ENCODE measurements around the gene PPIP5K2.
"Not testable (repeated sequence)": the region's sequence is repeated elsewhere in the genome, so short reads cannot be mapped to it uniquely, and the experiment has no call there.

PPIP5K2 gene

GRCh38 chr5:103122242-103122641 is 2.1 kb downstream of the PPIP5K2 start:
- DNase-seq (ENCODE audit: low read depth, low spot score), result no peak

GRCh38 chr5:103126557-103126956 is 6.5 kb downstream of the PPIP5K2 start:
- no peak for DNase-seq (ENCODE audit: low read depth, low spot score)

GRCh38 chr5:103127292-103127817 is 7.3 kb downstream of the PPIP5K2 start:
- no peak for DNase-seq (ENCODE audit: low read depth, low spot score)

- DNase-seq (ENCODE audit: low read depth, low spot score), result no peak
Observed at GRCh38 chr5:103128202-103128601, 8.1 kb downstream of the PPIP5K2 start.

- no peak for DNase-seq (ENCODE audit: low read depth, low spot score)
Observed at GRCh38 chr5:103132684-103133083, 12.6 kb downstream of the PPIP5K2 start.

GRCh38 chr5:103133231-103133630 is 13.1 kb downstream of the PPIP5K2 start:
- DNase-seq (ENCODE audit: low read depth, low spot score), result no peak

GRCh38 chr5:103135461-103135860 is 15.4 kb downstream of the PPIP5K2 start:
- DNase-seq (ENCODE audit: low read depth, low spot score), result no peak

GRCh38 chr5:103138202-103138690 is 18.1 kb downstream of the PPIP5K2 start:
- no peak for DNase-seq (ENCODE audit: low read depth, low spot score)

GRCh38 chr5:103139264-103139865 is 19.3 kb downstream of the PPIP5K2 start:
- peak; percentile 61 for DNase-seq (ENCODE audit: low read depth, low spot score)

GRCh38 chr5:103142132-103142531 is 22.0 kb downstream of the PPIP5K2 start:
- DNase-seq (ENCODE audit: low read depth, low spot score), result not testable (repeated sequence)

GRCh38 chr5:103145196-103145595 is 25.1 kb downstream of the PPIP5K2 start:
- no peak for DNase-seq (ENCODE audit: low read depth, low spot score)

- no peak for DNase-seq (ENCODE audit: low read depth, low spot score)
Observed at GRCh38 chr5:103148213-103148612, 28.1 kb downstream of the PPIP5K2 start.

GRCh38 chr5:103151156-103151555 is 31.1 kb downstream of the PPIP5K2 start:
- DNase-seq (ENCODE audit: low read depth, low spot score), result no peak

GRCh38 chr5:103166706-103167105 is 46.6 kb downstream of the PPIP5K2 start:
- DNase-seq (ENCODE audit: low read depth, low spot score), result no peak

- DNase-seq (ENCODE audit: low read depth, low spot score), result no peak
Observed at GRCh38 chr5:103174147-103174546, 54.0 kb downstream of the PPIP5K2 start.

GRCh38 chr5:103177543-103177942 is 57.4 kb downstream of the PPIP5K2 start:
- DNase-seq (ENCODE audit: low read depth, low spot score), result no peak

GRCh38 chr5:103178167-103178566 is 58.1 kb downstream of the PPIP5K2 start:
- no peak for DNase-seq (ENCODE audit: low read depth, low spot score)

GRCh38 chr5:103186152-103186551 is 66.1 kb downstream of the PPIP5K2 start:
- no peak for DNase-seq (ENCODE audit: low read depth, low spot score)

GRCh38 chr5:103188436-103188835 is 68.3 kb downstream of the PPIP5K2 start:
- no peak for DNase-seq (ENCODE audit: low read depth, low spot score)

GRCh38 chr5:103203226-103203625 is 83.1 kb downstream of the PPIP5K2 start:
- no peak for DNase-seq (ENCODE audit: low read depth, low spot score)

- not testable (repeated sequence) for DNase-seq (ENCODE audit: low read depth, low spot score)
Observed at GRCh38 chr5:103204990-103205389, 84.9 kb downstream of the PPIP5K2 start.

- no peak for DNase-seq (ENCODE audit: low read depth, low spot score)
Observed at GRCh38 chr5:103205991-103206700, 86.0 kb downstream of the PPIP5K2 start.

- DNase-seq (ENCODE audit: low read depth, low spot score), result no peak
Observed at GRCh38 chr5:103207011-103207410, 86.9 kb downstream of the PPIP5K2 start.

Measured in ELF-1 (cell line).